Lung microvascular endothelial cell (primary cell): ENCODE results near the gene CNPY1. TPM values are rescaled to one million over a fixed set of nuclear protein-coding genes. Genes with fewer than 3 reads are reported as not detected.

Experiments
- DNase-seq, 2 donors: peaks; one replicate each; pipeline versions ENCODE4 v3.0.0 to v3.0.0-alpha.2; 2010; ENCODE audit warnings: low read depth in 2 of 2
- total RNA-seq: library from RNA; depleted of rRNA; stranded (reverse); fragments of >200 nt; gene quantifications from 2 replicates; pipeline ENCODE4 v1.2.1, GENCODE V29; 2014

CNPY1 gene
- total RNA-seq, 1 donor from 2014 or later = not detected

GRCh38 chr7:155489862-155490696, 56.3 kb downstream of the CNPY1 start:
- DNase-seq = no peak

GRCh38 chr7:155489158-155489840, 57.1 kb downstream of the CNPY1 start:
- no peak for DNase-seq

- no peak for DNase-seq
Observed at GRCh38 chr7:155488483-155489127, 57.8 kb downstream of the CNPY1 start.

- no peak for DNase-seq
Observed at GRCh38 chr7:155487509-155488482, 58.6 kb downstream of the CNPY1 start.

- DNase-seq = no peak
Observed at GRCh38 chr7:155486783-155487508, 59.4 kb downstream of the CNPY1 start.

- DNase-seq = no peak
Observed at GRCh38 chr7:155484483-155485399, 61.6 kb downstream of the CNPY1 start.

- DNase-seq = no peak
Observed at GRCh38 chr7:155483868-155484325, 62.5 kb downstream of the CNPY1 start.

- no peak for DNase-seq
Observed at GRCh38 chr7:155483245-155483644, 63.1 kb downstream of the CNPY1 start.

- DNase-seq = peak in 1 of 2 donors; percentile 56
Observed at GRCh38 chr7:155482511-155483183, 63.7 kb downstream of the CNPY1 start.

- DNase-seq = no peak
Observed at GRCh38 chr7:155481764-155482163, 64.6 kb downstream of the CNPY1 start.

GRCh38 chr7:155477476-155477875, 68.9 kb downstream of the CNPY1 start:
- DNase-seq = no peak

GRCh38 chr7:155471718-155472117, 74.6 kb downstream of the CNPY1 start:
- DNase-seq = no peak

GRCh38 chr7:155470686-155471638, 75.4 kb downstream of the CNPY1 start:
- peak in 1 of 2 donors; percentile 12 for DNase-seq

GRCh38 chr7:155470186-155470487, 76.2 kb downstream of the CNPY1 start:
- DNase-seq = no peak

- no peak for DNase-seq
Observed at GRCh38 chr7:155469311-155470185, 76.8 kb downstream of the CNPY1 start.

- DNase-seq = no peak
Observed at GRCh38 chr7:155468785-155469148, 77.6 kb downstream of the CNPY1 start.
